ENCODE results near the gene RAB40A.

RAB40A gene

DNA sequence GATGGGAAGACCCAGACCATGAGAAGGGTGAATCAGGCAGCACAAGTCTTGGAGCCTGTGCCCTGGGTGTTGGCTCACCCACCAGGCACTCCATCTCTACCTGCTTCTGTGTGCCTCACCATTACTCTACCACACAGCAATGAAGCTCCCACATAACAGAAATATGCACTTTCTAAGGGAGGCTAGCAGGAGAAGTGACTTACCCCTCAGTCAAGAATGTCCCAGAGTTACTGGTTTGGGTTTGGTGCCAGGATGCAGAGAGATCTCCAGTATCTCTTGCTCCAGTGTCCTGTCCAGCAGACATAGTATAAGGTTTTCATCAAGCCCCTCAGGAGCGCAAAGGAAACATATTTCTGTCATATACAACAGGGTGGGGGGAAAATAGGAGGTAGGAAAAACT lies 11.3 kb upstream of the RAB40A start:
- Histone ChIP-seq H3K4me1 (ENCODE audit: control insufficient read depth, low read length) (no peaks in the 10 kb centered on the region), H3K9me3 (ENCODE audit: control insufficient read depth, insufficient read depth, low read length) (no peaks in the 10 kb centered on the region), H3K79me2 (ENCODE audit: control insufficient read depth, low read length) (no peaks in the 10 kb centered on the region), H3K9me2 (replicated peaks; ENCODE audit: control insufficient read depth, low read length) (no peaks in the 10 kb centered on the region), H3F3A (ENCODE audit: control insufficient read depth, insufficient read depth) (no peaks in the 10 kb centered on the region), H3K27ac (ENCODE audit: low read depth, low read length) (no peak overlapping the region), H3K36me3 (ENCODE audit: control insufficient read depth, low read length) (no peaks in the 10 kb centered on the region), H3K27me3 (ENCODE audit: control insufficient read depth, low read length) (no peaks in the 10 kb centered on the region), H3K4me3 (ENCODE audit: low read length) (no peak overlapping the region), H4K20me1 (ENCODE audit: control insufficient read depth, insufficient read depth, low read depth, low read length) (no peaks in the 10 kb centered on the region), H3K4me2 (ENCODE audit: low read length) (no peak overlapping the region)
- TF ChIP-seq, protein P1, sequence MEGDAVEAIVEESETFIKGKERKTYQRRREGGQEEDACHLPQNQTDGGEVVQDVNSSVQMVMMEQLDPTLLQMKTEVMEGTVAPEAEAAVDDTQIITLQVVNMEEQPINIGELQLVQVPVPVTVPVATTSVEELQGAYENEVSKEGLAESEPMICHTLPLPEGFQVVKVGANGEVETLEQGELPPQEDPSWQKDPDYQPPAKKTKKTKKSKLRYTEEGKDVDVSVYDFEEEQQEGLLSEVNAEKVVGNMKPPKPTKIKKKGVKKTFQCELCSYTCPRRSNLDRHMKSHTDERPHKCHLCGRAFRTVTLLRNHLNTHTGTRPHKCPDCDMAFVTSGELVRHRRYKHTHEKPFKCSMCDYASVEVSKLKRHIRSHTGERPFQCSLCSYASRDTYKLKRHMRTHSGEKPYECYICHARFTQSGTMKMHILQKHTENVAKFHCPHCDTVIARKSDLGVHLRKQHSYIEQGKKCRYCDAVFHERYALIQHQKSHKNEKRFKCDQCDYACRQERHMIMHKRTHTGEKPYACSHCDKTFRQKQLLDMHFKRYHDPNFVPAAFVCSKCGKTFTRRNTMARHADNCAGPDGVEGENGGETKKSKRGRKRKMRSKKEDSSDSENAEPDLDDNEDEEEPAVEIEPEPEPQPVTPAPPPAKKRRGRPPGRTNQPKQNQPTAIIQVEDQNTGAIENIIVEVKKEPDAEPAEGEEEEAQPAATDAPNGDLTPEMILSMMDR (IDR thresholded peaks at IDR 0.05; ENCODE audit: low read depth, low read length, poor library complexity, severe bottlenecking), result no peak
- no peak for TF ChIP-seq EZH2phosphoT487 (IDR thresholded peaks at IDR 0.05; ENCODE audit: borderline replicate concordance, low read length)

- Histone ChIP-seq H4K20me1 (ENCODE audit: control insufficient read depth, insufficient read depth, low read depth, low read length) (no peaks in the 10 kb centered on the region), H3K4me1 (ENCODE audit: control insufficient read depth, low read length) (no peaks in the 10 kb centered on the region), H3F3A (ENCODE audit: control insufficient read depth, insufficient read depth) (no peaks in the 10 kb centered on the region), H3K36me3 (ENCODE audit: control insufficient read depth, low read length) (no peaks in the 10 kb centered on the region), H3K27me3 (ENCODE audit: control insufficient read depth, low read length) (no peaks in the 10 kb centered on the region), H3K9me3 (ENCODE audit: control insufficient read depth, insufficient read depth, low read length) (no peaks in the 10 kb centered on the region), H3K9me2 (replicated peaks; ENCODE audit: control insufficient read depth, low read length) (no peaks in the 10 kb centered on the region), H3K79me2 (ENCODE audit: control insufficient read depth, low read length) (no peaks in the 10 kb centered on the region), H3K27ac (ENCODE audit: low read depth, low read length) (no peak overlapping the region), H3K4me2 (ENCODE audit: low read length) (no peak overlapping the region), H3K4me3 (ENCODE audit: low read length) (no peak overlapping the region)
- TF ChIP-seq EZH2phosphoT487 (IDR thresholded peaks at IDR 0.05; ENCODE audit: borderline replicate concordance, low read length), result no peak
Observed at GRCh38 chrX:103529550-103529949, 10.3 kb upstream of the RAB40A start.

- Histone ChIP-seq H3K36me3 (ENCODE audit: control insufficient read depth, low read length) (no peaks in the 10 kb centered on the region), H3K27ac (ENCODE audit: low read depth, low read length) (no peak overlapping the region), H3K4me3 (ENCODE audit: low read length) (no peak overlapping the region), H3K4me1 (ENCODE audit: control insufficient read depth, low read length) (no peaks in the 10 kb centered on the region), H4K20me1 (ENCODE audit: control insufficient read depth, insufficient read depth, low read depth, low read length) (no peaks in the 10 kb centered on the region), H3K4me2 (ENCODE audit: low read length) (no peak overlapping the region), H3F3A (ENCODE audit: control insufficient read depth, insufficient read depth) (no peaks in the 10 kb centered on the region), H3K27me3 (ENCODE audit: control insufficient read depth, low read length) (no peaks in the 10 kb centered on the region), H3K79me2 (ENCODE audit: control insufficient read depth, low read length) (no peaks in the 10 kb centered on the region), H3K9me2 (replicated peaks; ENCODE audit: control insufficient read depth, low read length) (no peaks in the 10 kb centered on the region), H3K9me3 (ENCODE audit: control insufficient read depth, insufficient read depth, low read length) (no peaks in the 10 kb centered on the region)
- TF ChIP-seq EZH2phosphoT487 (IDR thresholded peaks at IDR 0.05; ENCODE audit: borderline replicate concordance, low read length), result no peak
- TF ChIP-seq, protein P1 (IDR thresholded peaks at IDR 0.05; ENCODE audit: low read depth, low read length, poor library complexity, severe bottlenecking), result no peak
Observed at GRCh38 chrX:103524747-103525146, 5.5 kb upstream of the RAB40A start.

DNA sequence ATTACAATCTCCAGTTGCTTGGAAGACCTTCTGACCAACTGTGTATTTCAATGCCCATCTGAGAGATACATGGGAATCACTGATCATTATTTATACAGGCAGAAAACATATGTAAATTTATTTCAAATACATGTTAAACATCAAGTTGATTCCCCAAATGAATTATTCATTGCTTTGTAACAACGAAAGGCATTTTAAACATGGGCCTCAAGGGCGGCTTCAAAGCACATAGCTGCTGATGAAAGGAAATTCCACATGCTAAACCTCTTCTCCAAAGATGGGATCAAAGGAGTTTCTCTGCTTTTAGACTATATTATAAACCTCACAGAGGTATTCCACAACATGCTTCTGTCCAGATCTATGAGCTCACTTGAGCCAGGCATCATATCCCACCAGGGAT lies 4.3 kb upstream of the RAB40A start:
- H3K79me2 ChIP-seq (ENCODE audit: control insufficient read depth, low read length), result no peaks in the 10 kb centered on the region
- no peaks in the 10 kb centered on the region for H3K27me3 ChIP-seq (ENCODE audit: control insufficient read depth, low read length)
- H3K4me1 ChIP-seq (ENCODE audit: control insufficient read depth, low read length), result no peaks in the 10 kb centered on the region
- no peak overlapping the region for H3K27ac ChIP-seq (ENCODE audit: low read depth, low read length)
- no peaks in the 10 kb centered on the region for H3K9me3 ChIP-seq (ENCODE audit: control insufficient read depth, insufficient read depth, low read length)
- TF ChIP-seq, protein P1 (IDR thresholded peaks at IDR 0.05; ENCODE audit: low read depth, low read length, poor library complexity, severe bottlenecking), result no peak
- no peak for TF ChIP-seq EZH2phosphoT487 (IDR thresholded peaks at IDR 0.05; ENCODE audit: borderline replicate concordance, low read length)
- no peak overlapping the region for H3K4me2 ChIP-seq (ENCODE audit: low read length)
- H4K20me1 ChIP-seq (ENCODE audit: control insufficient read depth, insufficient read depth, low read depth, low read length), result no peaks in the 10 kb centered on the region
- H3F3A ChIP-seq (ENCODE audit: control insufficient read depth, insufficient read depth), result no peaks in the 10 kb centered on the region
- H3K4me3 ChIP-seq (ENCODE audit: low read length), result no peak overlapping the region
- H3K9me2 ChIP-seq (replicated peaks; ENCODE audit: control insufficient read depth, low read length), result no peaks in the 10 kb centered on the region
- H3K36me3 ChIP-seq (ENCODE audit: control insufficient read depth, low read length), result no peaks in the 10 kb centered on the region
